Stimulated activated CD4-positive, alpha-beta T cell treated with anti-CD3 and anti-CD28 coated beads, Interleukin-4, amount 100 ng/mL, for 48 hours (primary cell): ENCODE data around the gene LILRA6.
A peak's percentile ranks its signal among the peaks of the same experiment; 100 is the strongest.
"Not testable (repeated sequence)": the region's sequence is repeated elsewhere in the genome, so short reads cannot be mapped to it uniquely, and the experiment has no call there.

Experiments used
- DNase-seq, 2 donors: peaks; one replicate each; pipeline ENCODE4 v3.0.0-alpha.2; 2020; ENCODE audit warnings: low read depth in 2 of 2

LILRA6 gene

GRCh38 chr19:54207983-54208783 lies 34.4 kb downstream of the LILRA6 start:
- peak; percentile 51 to 54 for DNase-seq

GRCh38 chr19:54207676-54207982 lies 35.0 kb downstream of the LILRA6 start:
- no peak for DNase-seq

- DNase-seq: not testable (repeated sequence)
Measured at GRCh38 chr19:54207193-54207592, 35.4 kb downstream of the LILRA6 start.

GRCh38 chr19:54206831-54207177 lies 35.8 kb downstream of the LILRA6 start:
- no peak for DNase-seq

- no peak for DNase-seq
Measured at GRCh38 chr19:54206030-54206830, 36.4 kb downstream of the LILRA6 start.

- no peak for DNase-seq
Measured at GRCh38 chr19:54204767-54205468, 37.7 kb downstream of the LILRA6 start.

- no peak for DNase-seq
Measured at GRCh38 chr19:54203151-54203611, 39.4 kb downstream of the LILRA6 start.

GRCh38 chr19:54201980-54202379 lies 40.6 kb downstream of the LILRA6 start:
- DNase-seq: no peak

- no peak for DNase-seq
Measured at GRCh38 chr19:54201172-54201701, 41.4 kb downstream of the LILRA6 start.

GRCh38 chr19:54199401-54199800 lies 43.2 kb downstream of the LILRA6 start:
- DNase-seq: no peak

GRCh38 chr19:54197121-54197520 lies 45.5 kb downstream of the LILRA6 start:
- DNase-seq: no peak

- DNase-seq: no peak
Measured at GRCh38 chr19:54196536-54196935, 46.1 kb downstream of the LILRA6 start.

- not testable (repeated sequence) for DNase-seq
Measured at GRCh38 chr19:54194463-54194862, 48.1 kb downstream of the LILRA6 start.

- DNase-seq: no peak
Measured at GRCh38 chr19:54193011-54193410, 49.6 kb downstream of the LILRA6 start.

GRCh38 chr19:54191811-54192453 lies 50.7 kb downstream of the LILRA6 start:
- DNase-seq: no peak

- peak; percentile 79 to 82 for DNase-seq
Measured at GRCh38 chr19:54191011-54191810, 51.4 kb downstream of the LILRA6 start, which contains the start of gene TSEN34. TSS of gene TSEN34 (plus strand) at chr19:54191308. CDS start at chr19:54191365, 57 bp downstream.

- DNase-seq: peak; percentile 100
Measured at GRCh38 chr19:54190503-54191010, 52.0 kb downstream of the LILRA6 start.

- DNase-seq: peak; percentile 100
Measured at GRCh38 chr19:54189735-54190502, 52.7 kb downstream of the LILRA6 start.

- no peak for DNase-seq
Measured at GRCh38 chr19:54189145-54189734, 53.4 kb downstream of the LILRA6 start, which contains the start of gene MBOAT7. TSS of gene MBOAT7 (minus strand) at chr19:54189580. CDS start at chr19:54188508, 1,072 bp downstream.
